Suprapubic skin (tissue), 4 donors: Measurements from ENCODE around the gene ATXN1. TPM values are rescaled to one million over a fixed set of nuclear protein-coding genes. Genes with fewer than 3 reads are reported as not detected.
A peak's percentile ranks its signal among the peaks of the same experiment; 100 is the strongest.

ENCODE experiments used
- DNase-seq, 2 donors: peaks; one replicate each; pipeline ENCODE4 v3.0.0-alpha.2; 2019; ENCODE audit warnings: low spot score in 2 of 2
- H3K27ac ChIP-seq: fragments of 200-600 bp; sonication (generic); one replicate; pipeline ENCODE4 v1.5.1; 2019
- H3K27me3 ChIP-seq: fragments of 200-600 bp; sonication (generic); one replicate; pipeline ENCODE4 v1.5.1; 2019
- H3K36me3 ChIP-seq: fragments of 200-600 bp; sonication (generic); one replicate; pipeline ENCODE4 v1.5.1; 2019
- H3K4me1 ChIP-seq: fragments of 200-600 bp; sonication (generic); one replicate; pipeline ENCODE4 v1.5.1; 2019
- H3K4me3 ChIP-seq: fragments of 200-600 bp; sonication (generic); one replicate; pipeline ENCODE4 v1.5.1; 2019; ENCODE audit warnings: mild to moderate bottlenecking
- H3K9me3 ChIP-seq: fragments of 200-600 bp; sonication (generic); one replicate; pipeline ENCODE4 v1.5.1; 2019
- EP300 ChIP-seq: sonication (generic); formaldehyde crosslinking; IDR thresholded peaks from one replicate; pipeline ENCODE4 v1.6.1; 2017; ENCODE audit warnings: antibody characterized with exemption
- POLR2A ChIP-seq, 2 donors: fragments of 450-650 bp; IDR thresholded peaks; one replicate each; pipeline ENCODE4 v1.6.1; 2017; ENCODE audit warnings: antibody characterized with exemption in 2 of 2, mild to moderate bottlenecking in 2 of 2, moderate library complexity in 2 of 2
- POLR2AphosphoS5 ChIP-seq, 3 donors: sonication (generic); formaldehyde crosslinking; IDR thresholded peaks; one replicate each; pipeline ENCODE4 v1.6.1; 2017; ENCODE audit warnings: antibody characterized with exemption in 3 of 3
- WGBS: methylation state at CpG from one replicate; pipeline ENCODE4 v1.1.5; 2018; 5-methylcytosine and 5-hydroxymethylcytosine counted together
- total RNA-seq, 4 donors: library from RNA; depleted of rRNA; stranded (reverse); fragments of >200 nt; gene quantifications; one replicate each; pipeline ENCODE4 v1.1.0, GENCODE V29; 2016
- TF ChIP-seq, protein P1 (sequence below), 2 donors: fragments of 200-600 bp in 1 of 2; fragments of 450-650 bp in 1 of 2; sonication (generic) in 1 of 2; IDR thresholded peaks; one replicate each; pipeline ENCODE4 v1.5.1; 2016 to 2019; ENCODE audit warnings: antibody characterized with exemption in 2 of 2, mild to moderate bottlenecking in 1 of 2, moderate library complexity in 1 of 2

The ATXN1 gene
- total RNA-seq, 4 donors from 2014 or later = 32.8 to 95.4 (median 42.4) TPM

GRCh38 chr6:16257999-16258708 is 503.1 kb downstream of the ATXN1 start:
- 62% methylated on average over 7 of the region's 7 CpGs for WGBS

GRCh38 chr6:16256781-16257180 is 504.5 kb downstream of the ATXN1 start:
- WGBS = 95% methylated on average over 2 of the region's 2 CpGs
- Histone ChIP-seq H3K9me3 (no peaks in the 10 kb centered on the region), H3K27me3 (no peaks in the 10 kb centered on the region), H3K27ac (no peak overlapping the region), H3K4me1 (no peaks in the 10 kb centered on the region), H3K36me3 (no peaks in the 10 kb centered on the region), H3K4me3 (no peak overlapping the region)
- no peak for DNase-seq
- TF ChIP-seq, protein P1, sequence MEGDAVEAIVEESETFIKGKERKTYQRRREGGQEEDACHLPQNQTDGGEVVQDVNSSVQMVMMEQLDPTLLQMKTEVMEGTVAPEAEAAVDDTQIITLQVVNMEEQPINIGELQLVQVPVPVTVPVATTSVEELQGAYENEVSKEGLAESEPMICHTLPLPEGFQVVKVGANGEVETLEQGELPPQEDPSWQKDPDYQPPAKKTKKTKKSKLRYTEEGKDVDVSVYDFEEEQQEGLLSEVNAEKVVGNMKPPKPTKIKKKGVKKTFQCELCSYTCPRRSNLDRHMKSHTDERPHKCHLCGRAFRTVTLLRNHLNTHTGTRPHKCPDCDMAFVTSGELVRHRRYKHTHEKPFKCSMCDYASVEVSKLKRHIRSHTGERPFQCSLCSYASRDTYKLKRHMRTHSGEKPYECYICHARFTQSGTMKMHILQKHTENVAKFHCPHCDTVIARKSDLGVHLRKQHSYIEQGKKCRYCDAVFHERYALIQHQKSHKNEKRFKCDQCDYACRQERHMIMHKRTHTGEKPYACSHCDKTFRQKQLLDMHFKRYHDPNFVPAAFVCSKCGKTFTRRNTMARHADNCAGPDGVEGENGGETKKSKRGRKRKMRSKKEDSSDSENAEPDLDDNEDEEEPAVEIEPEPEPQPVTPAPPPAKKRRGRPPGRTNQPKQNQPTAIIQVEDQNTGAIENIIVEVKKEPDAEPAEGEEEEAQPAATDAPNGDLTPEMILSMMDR (IDR thresholded peaks at IDR 0.05) = no peak
- no peak for TF ChIP-seq POLR2A (IDR thresholded peaks at IDR 0.05)
- no peak for TF ChIP-seq EP300

More at GRCh38 chr6:16257999-16258708, 503.1 kb downstream of the ATXN1 start:
- Histone ChIP-seq H3K27ac (peak overlapping the region; percentile 2), H3K36me3 (no peaks in the 10 kb centered on the region), H3K9me3 (no peaks in the 10 kb centered on the region), H3K4me3 (no peak overlapping the region), H3K4me1 (no peaks in the 10 kb centered on the region), H3K27me3 (no peaks in the 10 kb centered on the region)
- TF ChIP-seq POLR2AphosphoS5 (IDR thresholded peaks at IDR 0.05) = no peak
- no peak for TF ChIP-seq POLR2A (IDR thresholded peaks at IDR 0.05)
- TF ChIP-seq EP300 = no peak
- TF ChIP-seq, protein P1 (IDR thresholded peaks at IDR 0.05) = no peak
- no peak for DNase-seq

GRCh38 chr6:16254535-16254934 is 506.7 kb downstream of the ATXN1 start:
- no peak for TF ChIP-seq POLR2AphosphoS5 (IDR thresholded peaks at IDR 0.05)
- TF ChIP-seq POLR2A (IDR thresholded peaks at IDR 0.05) = no peak
- TF ChIP-seq, protein P1 (IDR thresholded peaks at IDR 0.05) = no peak
- no peak for TF ChIP-seq EP300
- Histone ChIP-seq H3K36me3 (no peaks in the 10 kb centered on the region), H3K9me3 (no peaks in the 10 kb centered on the region), H3K27ac (no peak overlapping the region), H3K4me1 (no peaks in the 10 kb centered on the region), H3K4me3 (no peak overlapping the region), H3K27me3 (no peaks in the 10 kb centered on the region)
- 97% methylated on average over 9 of the region's 9 CpGs for WGBS
- no peak for DNase-seq

GRCh38 chr6:16253399-16254144 is 507.7 kb downstream of the ATXN1 start:
- DNase-seq = no peak
- H3K36me3 ChIP-seq = no peaks in the 10 kb centered on the region
- H3K4me1 ChIP-seq = no peaks in the 10 kb centered on the region
- no peaks in the 10 kb centered on the region for H3K9me3 ChIP-seq
- no peak overlapping the region for H3K4me3 ChIP-seq
- H3K27ac ChIP-seq = no peak overlapping the region
- H3K27me3 ChIP-seq = no peaks in the 10 kb centered on the region
- TF ChIP-seq POLR2A (IDR thresholded peaks at IDR 0.05) (no peak), EP300 (no peak), POLR2AphosphoS5 (IDR thresholded peaks at IDR 0.05) (no peak)
- TF ChIP-seq, protein P1 (IDR thresholded peaks at IDR 0.05) = no peak
- WGBS = 86% methylated on average over 10 of the region's 10 CpGs

DNA sequence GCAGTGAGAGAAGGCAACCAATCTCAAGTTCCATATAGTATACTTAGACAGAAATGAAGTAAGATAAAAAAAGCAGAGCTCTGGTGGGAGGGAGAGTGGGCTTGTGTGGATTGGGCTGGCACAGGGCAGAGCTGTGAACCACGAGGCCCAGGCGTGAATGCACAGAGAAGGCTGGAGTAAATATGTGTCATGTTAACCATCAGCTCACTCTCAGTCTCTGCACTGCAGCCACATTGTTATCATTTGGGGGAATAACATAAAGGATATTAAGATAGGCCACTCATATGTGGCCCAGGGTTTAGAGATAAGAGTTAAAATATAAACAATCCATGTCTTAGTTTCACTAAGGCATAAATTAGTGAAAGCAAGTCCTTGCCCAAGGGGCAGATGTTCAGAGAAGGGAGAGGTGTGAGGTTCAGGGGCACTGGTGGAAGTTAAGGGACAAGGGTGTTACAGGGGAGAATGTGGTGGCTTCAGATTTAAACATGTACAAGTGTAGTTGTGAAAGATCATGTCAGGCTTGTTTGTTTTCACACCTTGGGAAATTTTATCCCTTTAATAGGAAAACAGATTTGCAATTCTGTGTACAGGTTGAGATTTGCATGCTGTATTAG is 508.5 kb downstream of the ATXN1 start:
- no peak for TF ChIP-seq POLR2A (IDR thresholded peaks at IDR 0.05)
- no peak for TF ChIP-seq EP300
- no peak for TF ChIP-seq POLR2AphosphoS5 (IDR thresholded peaks at IDR 0.05)
- TF ChIP-seq, protein P1 (IDR thresholded peaks at IDR 0.05) = no peak
- whole genome bisulfite sequencing = 69% methylated on average over 2 of the region's 2 CpGs
- H3K36me3 ChIP-seq = no peaks in the 10 kb centered on the region

More for the DNA sequence above, 508.5 kb downstream of the ATXN1 start:
- Histone ChIP-seq H3K27ac (no peak overlapping the region), H3K4me1 (no peaks in the 10 kb centered on the region), H3K9me3 (no peaks in the 10 kb centered on the region), H3K27me3 (no peaks in the 10 kb centered on the region), H3K4me3 (no peak overlapping the region)
- no peak for DNase-seq
